ENCODE measurements around the gene GRM7.

- TF ChIP-seq CTCF (conservative IDR thresholded peaks at IDR 0.05 in 1 of 2, IDR thresholded peaks at IDR 0.05 in 1 of 2; ENCODE audit: low read depth in 1 of 2, low read length in 2 of 2) = no peak
- no peak for TF ChIP-seq EZH2 (IDR thresholded peaks at IDR 0.05; ENCODE audit: low read length, missing control alignments)
Measured at GRCh38 chr3:7682822-7683229, 821.9 kb downstream of the GRM7 start.
